ENCODE data around the gene PNMA6F. TPM values are rescaled to one million over a fixed set of nuclear protein-coding genes. Genes with fewer than 3 reads are reported as not detected.
"Not testable (repeated sequence)": the region's sequence is repeated elsewhere in the genome, so short reads cannot be mapped to it uniquely, and the experiment has no call there.

The PNMA6F gene
- total RNA-seq, 1 experiment from 2014 or later = 0.03 TPM

DNA sequence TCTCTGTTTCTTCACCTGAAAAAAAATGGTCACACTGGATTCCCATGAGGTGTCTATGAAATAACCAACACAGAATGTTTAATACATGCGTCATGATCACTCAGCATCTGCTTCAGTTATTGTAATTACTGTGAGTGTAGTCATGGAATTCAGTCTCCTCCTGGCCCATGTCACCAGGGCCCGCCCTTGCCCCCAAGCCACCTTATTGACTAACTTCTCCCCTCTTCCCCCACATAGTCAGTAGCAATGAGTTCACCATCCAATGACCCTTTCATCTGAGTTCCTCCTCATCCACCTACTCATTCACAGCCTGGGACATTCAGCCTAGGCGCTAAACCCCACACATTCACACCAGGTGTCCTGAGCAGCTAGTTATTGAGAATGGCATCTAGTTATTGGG, 15.6 kb downstream of the PNMA6F start:
- DNase-seq (ENCODE audit: low spot score) = no peak
- in situ Hi-C loops (cut with HindIII; ENCODE audit: low sequenced_read_pairs) = no loop called here

DNA sequence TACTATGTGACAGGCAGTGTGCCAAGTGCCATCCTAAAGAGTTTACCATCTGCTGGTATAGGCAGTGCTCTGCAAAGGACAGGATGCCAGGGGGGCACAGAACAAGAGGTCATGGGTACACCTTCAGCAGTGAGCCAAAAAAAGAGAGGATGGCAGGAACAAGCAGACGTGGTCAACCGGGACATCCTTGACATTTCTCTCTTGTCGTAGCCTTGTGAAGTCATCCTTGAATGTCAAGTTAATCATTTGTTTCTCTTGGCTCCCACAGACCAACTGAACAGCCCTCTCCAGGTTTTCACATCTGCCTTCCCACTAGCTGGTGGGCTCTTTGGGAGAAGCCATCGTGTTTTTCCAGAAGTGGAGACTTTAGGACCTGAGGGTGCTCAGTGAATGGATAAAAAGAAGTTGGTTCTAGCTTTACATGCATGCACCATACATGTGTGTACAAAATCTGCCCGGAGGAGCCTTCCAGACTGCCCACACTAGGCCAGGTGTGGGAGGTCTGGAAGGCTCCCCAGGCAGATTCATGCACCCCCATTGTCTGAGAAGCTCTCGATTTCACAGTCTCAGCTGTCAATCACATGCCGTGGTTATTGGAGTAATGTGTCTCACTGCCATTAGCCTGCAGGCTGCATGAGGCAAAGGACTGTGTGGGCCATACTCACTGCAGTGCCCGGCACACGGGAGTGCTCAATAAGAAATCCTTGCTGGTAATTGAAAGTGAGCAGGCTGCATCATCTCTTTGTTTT, 16.4 kb downstream of the PNMA6F start:
- in situ Hi-C loops (cut with HindIII; ENCODE audit: low sequenced_read_pairs) = no loop called here
- DNase-seq (ENCODE audit: low spot score) = no peak

DNA sequence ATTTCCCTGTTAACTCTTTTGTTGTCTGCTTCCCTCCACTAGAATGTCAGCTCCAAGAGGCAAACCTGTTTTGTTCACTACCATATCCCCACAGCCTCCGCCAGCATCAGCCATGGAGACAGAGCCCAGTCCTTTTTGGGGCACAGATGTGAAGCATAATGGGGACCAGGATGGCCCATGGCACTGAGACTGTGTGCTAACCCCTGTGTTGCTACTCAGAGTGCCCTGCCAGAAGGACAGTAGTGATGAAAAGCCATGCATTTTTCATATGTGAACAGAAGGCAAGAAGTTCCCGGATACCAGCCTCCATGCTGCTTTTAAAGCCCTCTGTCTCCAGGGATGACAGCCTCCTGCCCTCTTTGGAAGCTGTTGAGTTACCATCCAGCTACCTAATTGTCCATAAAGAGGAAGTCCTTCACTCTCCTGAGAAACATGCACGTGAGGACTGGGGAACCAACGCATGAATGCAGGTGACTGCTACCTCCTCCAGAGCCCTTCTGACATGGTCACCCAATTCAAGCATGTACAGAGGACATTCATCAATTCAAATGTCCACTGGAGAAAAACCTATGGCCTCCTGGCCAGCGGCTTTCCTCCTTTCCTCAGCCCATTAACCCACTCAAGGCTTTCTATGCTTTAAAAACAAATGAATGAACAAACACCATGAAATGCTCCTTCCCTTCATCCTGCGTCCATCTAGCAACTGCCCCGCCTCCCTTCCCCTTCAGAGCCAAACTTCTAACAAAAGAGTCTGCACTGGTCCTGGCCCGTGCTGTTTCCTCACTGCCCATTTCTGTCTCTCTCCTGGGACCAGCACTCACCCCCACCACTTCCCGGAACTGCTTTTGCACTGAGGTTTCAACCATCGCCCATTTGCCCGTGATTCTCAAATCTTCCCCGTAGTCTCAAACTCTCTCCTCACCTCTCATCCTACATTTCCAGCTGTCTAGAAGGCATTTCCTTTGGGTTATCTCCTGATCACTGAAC, 18.0 kb downstream of the PNMA6F start:
- in situ Hi-C loops (cut with HindIII; ENCODE audit: low sequenced_read_pairs) = no loop called here
- no peak for DNase-seq (ENCODE audit: low spot score)

DNA sequence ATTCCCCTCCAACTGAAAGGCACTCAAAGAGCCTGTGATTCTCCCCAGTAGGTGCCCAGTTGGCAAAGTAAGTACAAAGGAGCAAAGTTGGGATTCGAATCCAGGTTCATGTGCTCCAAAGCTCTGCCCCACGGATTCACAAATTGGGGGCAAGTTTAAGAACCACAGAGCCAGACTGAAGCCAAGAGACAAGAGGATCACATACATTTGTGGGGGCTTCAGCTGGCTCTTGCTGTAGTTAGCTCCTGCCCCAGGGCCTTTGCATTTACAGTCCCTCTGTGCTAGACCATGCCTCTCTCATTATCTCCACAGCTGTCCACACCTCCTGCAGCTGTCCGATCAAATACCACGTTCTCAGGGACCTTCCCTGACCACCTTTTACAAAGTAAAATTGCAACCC, 18.8 kb downstream of the PNMA6F start:
- DNase-seq (ENCODE audit: low spot score) = no peak
- in situ Hi-C loops (cut with HindIII; ENCODE audit: low sequenced_read_pairs) = no loop called here

DNA sequence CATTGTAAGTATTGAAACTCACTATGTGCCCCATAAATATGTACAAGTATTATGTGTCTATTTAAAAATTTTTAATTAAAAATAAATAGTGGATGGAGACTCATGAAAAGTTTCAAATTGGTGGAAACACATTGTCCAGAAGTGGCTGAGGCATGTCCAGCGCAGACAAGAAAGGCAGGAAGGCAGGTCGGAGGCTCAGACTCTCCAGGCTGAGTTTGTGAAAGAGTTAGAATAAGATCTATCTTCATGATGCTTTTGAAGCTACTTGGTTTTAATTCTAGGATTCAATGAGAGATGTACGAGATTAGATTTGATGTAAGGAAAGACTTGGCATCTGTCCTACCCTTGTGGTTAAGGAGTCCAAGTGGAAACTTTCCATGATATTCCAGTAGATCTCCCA, 19.8 kb downstream of the PNMA6F start:
- DNase-seq (ENCODE audit: low spot score) = no peak
- in situ Hi-C loops (cut with HindIII; ENCODE audit: low sequenced_read_pairs) = no loop called here

DNA sequence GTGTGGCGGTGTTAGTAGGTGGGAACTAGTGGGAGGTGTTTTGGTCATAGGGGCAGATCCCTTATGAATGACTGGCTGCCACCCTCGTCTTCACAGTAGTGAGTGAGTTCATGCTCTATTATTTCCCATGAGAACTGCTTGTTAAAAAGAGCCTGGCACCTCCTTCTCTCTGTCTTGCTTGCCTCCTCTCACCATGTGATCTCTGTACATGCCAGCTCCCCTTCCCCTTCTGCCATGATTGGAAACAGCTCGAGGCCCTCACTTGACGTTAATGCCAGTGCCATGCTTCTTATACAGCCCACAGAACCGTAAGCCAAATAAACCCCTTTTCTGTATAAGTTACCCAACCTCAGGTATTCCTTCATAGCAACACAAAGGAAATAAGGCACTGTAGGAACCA, 21.7 kb downstream of the PNMA6F start:
- DNase-seq (ENCODE audit: low spot score) = no peak

DNA sequence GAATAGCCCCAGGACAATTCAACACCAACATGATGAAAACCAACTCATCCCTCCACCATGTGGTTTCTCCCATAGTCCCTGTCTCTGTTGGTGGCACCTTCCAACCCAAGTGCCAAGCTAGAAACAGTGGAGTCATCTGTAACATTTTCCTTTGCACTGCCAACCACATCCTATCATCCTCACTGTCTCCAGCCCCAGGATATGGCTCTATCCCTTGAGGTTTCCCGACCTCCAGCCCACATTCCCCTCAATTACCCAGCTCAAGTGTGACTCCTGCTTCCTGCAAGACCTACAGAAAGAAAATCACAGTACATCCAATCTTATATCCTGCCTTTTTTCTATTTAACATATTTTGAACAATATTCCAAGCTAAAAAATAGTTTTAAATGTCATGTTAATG, 24.2 kb downstream of the PNMA6F start:
- DNase-seq (ENCODE audit: low spot score) = no peak
- in situ Hi-C loops (cut with HindIII; ENCODE audit: low sequenced_read_pairs) = no loop called here

More for the DNA sequence above, 21.7 kb downstream of the PNMA6F start:
- in situ Hi-C loops (cut with HindIII; ENCODE audit: low sequenced_read_pairs) = no loop called here

DNA sequence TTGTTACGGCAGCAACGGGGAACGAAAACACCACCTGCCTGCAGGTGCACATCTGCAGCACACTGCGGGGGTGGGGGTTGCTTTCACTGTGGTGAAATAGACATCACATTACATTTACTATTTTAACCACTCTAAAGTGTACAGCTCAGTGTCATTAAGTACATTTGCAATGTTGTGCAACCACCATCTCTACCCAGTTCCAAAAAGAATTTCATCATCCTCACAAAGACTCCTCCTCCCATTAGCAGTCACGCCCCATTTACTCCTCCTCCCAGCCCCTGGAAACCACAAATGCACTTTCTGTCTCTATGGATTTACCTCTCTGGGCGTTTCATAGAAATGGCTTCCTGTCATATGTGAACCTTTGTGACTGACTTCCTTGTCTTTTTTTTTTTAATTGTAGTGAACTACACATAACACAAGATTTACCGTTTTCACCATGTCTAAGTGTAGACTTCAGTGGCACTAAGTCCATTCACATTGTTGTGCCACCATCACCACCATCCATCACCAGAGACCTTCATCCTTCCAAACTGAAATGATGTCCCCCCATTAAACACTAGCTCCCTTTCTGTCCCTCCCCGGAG, 28.0 kb downstream of the PNMA6F start:
- in situ Hi-C loops (cut with HindIII; ENCODE audit: low sequenced_read_pairs); DNase-seq (ENCODE audit: low spot score): not testable (repeated sequence)

DNA sequence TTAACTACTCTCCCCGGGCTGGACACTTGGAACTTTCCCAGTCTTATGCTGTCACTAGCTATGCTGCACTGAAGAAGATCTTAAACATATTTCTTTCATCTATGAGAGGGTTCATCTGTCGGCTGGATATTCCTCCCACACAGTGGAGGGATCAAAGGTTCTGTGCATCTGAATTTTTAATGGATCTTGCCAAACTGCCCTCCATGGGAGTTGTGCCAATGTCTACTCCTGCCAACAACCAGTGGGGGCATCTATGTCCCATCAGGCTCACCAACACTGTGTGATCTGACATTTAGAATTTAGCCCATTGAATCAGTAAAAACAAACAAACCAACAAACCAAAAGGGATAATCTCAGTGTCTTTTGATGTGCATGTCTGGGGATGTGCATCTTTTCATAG, 32.8 kb downstream of the PNMA6F start:
- in situ Hi-C loops (cut with HindIII; ENCODE audit: low sequenced_read_pairs) = not testable (repeated sequence)

DNA sequence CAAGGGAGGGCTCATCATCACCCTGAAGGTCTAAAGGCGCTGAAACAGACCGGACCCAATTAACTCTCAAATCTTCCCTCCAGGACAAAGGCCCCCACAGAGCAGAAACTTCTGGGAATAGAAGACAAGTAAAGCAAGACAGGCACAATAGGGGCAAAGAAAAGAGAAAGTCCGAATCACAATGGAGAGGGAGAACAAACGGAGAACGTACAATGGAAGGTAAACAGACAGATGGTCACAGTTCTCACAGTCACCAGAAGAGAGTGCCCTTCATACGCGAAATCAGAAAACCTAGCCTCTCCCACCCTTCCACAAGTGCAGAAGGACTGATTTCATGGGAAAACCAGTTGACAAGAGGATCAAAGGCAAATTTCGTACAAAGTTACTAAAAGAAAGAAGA, 35.9 kb downstream of the PNMA6F start:
- in situ Hi-C loops (cut with HindIII; ENCODE audit: low sequenced_read_pairs); DNase-seq (ENCODE audit: low spot score): not testable (repeated sequence)

More for the DNA sequence above, 32.8 kb downstream of the PNMA6F start:
- DNase-seq (ENCODE audit: low spot score) = not testable (repeated sequence)

DNA sequence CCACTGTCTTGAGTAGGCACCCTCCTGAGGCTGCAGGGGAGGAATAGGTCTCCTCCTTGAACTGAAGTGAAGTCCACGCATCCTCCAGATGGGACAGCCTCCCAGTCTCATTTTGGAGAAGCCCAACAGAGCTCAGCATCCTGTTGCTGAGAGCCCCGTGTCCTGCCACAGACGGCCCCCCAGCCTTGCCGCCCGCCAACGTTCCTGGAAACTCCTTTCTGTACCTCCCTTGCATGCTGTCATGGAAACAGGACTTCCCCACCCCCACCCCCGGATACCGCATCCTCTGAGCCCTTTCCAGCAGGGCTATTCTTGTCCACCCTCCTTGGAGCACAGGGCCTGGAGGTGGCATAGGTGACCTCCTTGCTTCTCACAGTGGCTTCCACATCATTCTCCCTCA, 37.6 kb downstream of the PNMA6F start:
- DNase-seq (ENCODE audit: low spot score); in situ Hi-C loops (cut with HindIII; ENCODE audit: low sequenced_read_pairs): not testable (repeated sequence)

DNA sequence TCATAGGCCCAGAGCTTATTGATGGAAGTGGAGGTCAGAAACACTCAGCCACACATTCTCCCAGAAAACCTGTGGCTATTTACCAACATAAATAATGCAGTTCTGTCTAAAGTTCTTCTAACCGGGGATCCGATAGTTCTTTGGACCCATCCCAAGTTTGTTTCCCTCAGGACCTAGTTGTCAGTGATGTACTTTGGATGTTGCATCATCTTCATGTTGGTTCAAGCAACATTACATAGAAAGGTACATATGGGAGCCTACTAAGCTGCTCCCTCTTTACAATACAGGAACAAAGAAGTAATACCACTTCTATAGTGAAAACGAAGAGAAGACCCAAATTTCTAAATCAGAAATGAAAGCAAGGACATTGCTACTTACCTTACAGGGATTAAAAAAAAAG, 39.8 kb downstream of the PNMA6F start:
- in situ Hi-C loops (cut with HindIII; ENCODE audit: low sequenced_read_pairs) = not testable (repeated sequence)

DNA sequence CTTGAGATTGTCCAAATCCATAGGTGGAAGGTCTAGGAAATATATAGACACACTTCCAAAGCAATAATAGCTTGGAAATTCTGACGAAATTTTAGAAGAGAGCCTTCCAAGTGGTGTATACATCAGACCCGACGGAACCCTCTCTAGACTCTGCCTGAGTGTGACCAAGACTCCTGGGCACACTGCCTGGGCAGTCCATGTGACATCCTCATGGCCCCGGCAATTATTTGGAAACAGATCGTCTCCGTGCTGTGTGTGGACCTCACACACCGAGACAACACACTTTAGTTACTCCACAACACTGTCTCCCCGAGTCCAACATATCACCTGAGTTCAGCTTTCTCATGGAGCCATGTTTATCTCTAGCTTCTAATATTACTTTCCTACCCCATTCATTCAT, 42.3 kb downstream of the PNMA6F start:
- DNase-seq (ENCODE audit: low spot score); in situ Hi-C loops (cut with HindIII; ENCODE audit: low sequenced_read_pairs): not testable (repeated sequence)

More for the DNA sequence above, 39.8 kb downstream of the PNMA6F start:
- DNase-seq (ENCODE audit: low spot score) = not testable (repeated sequence)

DNA sequence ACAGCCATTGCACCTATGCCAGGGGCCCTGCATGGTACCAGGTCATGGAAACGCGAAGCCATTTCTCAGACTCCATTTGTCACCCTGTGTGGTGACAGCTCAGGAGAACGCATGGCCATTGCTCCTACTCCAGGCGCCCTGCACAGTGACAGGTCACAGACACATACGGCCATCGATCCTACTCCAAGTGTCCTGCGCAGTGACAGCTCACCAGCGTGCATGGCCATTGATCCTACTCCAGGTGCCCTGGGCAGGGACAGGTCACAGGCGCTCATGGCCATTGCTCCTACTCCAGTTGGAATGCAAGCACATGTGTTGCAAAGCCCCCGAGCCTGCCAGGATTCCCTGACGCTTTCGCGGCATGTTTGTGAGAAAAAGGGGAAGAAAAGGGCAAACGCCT, 45.5 kb downstream of the PNMA6F start:
- in situ Hi-C loops (cut with HindIII; ENCODE audit: low sequenced_read_pairs); DNase-seq (ENCODE audit: low spot score): not testable (repeated sequence)

DNA sequence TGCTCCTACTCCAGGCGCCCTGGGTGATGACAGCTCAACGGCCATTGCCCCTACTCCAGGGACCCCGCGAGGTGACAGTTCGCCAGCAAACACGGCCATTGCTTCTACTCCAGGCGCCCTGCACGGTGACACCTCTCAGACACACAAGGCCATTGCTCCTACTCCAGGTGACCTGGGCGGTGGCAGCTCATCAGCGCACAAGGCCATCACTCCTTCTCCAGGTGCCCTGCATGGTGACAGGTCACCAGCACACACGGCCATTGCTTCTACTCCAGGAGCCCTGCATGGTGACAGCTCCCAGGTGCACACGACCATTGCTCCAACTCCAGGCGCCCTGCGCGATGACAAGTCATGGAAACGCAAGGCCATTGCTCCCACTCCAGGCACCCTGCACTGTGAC, 46.1 kb downstream of the PNMA6F start:
- in situ Hi-C loops (cut with HindIII; ENCODE audit: low sequenced_read_pairs); DNase-seq (ENCODE audit: low spot score): not testable (repeated sequence)

DNA sequence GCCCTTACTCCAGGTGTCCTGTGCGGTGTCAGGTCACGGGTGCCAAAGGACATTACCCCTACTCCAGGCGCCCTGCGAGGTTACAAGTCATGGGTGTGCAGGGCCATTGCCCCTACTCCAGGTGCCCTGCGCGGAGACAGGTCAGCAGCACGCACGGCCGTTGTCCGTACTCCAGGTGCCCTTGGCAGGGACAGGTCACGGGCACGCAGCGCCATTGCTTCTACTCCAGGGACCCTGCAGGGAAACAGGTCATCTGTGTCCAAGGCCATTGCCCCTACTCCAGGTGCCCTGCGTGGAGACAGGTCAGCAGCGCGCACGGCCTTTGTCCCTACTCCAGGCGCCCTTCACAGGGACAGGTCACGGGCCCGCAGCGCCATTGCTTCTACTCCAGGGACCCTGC, 49.0 kb downstream of the PNMA6F start:
- DNase-seq (ENCODE audit: low spot score); in situ Hi-C loops (cut with HindIII; ENCODE audit: low sequenced_read_pairs): not testable (repeated sequence)

DNA sequence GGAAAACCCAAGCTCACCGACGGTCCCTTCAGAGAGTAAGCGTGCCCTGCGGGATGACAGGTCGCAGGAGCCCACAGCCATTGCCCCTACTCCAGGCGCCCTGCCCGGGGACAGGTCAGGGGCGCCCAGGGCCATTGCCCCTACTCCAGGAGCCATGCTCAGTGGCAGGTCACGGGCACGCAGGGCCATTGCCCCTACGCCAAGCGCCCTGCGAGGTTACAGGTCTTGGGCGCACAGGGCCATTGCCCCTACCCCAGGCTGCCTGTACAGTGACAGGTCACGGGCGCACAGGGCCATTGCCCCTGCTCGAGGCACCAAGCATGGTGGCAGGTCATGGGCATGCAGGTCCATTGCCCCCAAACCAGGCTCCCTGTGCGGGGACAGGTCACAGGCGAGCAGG, 49.5 kb downstream of the PNMA6F start:
- in situ Hi-C loops (cut with HindIII; ENCODE audit: low sequenced_read_pairs); DNase-seq (ENCODE audit: low spot score): not testable (repeated sequence)
